Fibroblast of mammary gland (primary cell): ENCODE data around the gene SMARCD2.

Source experiments
- DNase-seq: peaks from one replicate; pipeline ENCODE4 v3.0.0-alpha.2; 2010; ENCODE audit warnings: low read depth
- H3K4me3 ChIP-seq: 2 replicates; pipeline ENCODE4 v1.5.1; 2011; ENCODE audit warnings: low read depth, mild to moderate bottlenecking, low read length, moderate library complexity; ENCODE audit not compliant: control insufficient read depth
- TF ChIP-seq, protein P1 (sequence below): conservative IDR thresholded peaks from 2 replicates; pipeline ENCODE4 v1.5.1; 2011; ENCODE audit warnings: low read depth, low read length, inconsistent platforms; ENCODE audit not compliant: control insufficient read depth, insufficient read depth

Gene SMARCD2

DNA sequence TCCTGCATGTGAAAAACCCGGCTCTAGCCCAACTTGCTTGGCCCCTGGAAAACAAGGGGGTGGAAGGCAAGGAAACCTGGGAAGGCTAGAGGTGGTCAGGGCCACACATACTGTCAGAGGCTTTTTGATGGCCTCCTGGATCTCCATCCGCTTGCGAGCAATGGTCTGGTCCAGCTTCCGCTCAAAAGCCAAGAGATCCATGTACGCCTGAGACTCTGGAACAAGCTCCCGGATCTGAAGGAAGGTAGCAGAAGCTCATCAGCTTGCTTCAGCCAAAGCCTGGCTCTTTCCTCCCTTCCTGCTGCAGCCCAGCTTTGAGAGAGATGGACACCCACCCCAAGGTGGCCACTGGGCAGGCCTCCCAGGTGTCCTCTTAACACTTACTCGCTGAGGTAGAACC lies 5.7 kb downstream of the SMARCD2 start:
- no peak overlapping the region for H3K4me3 ChIP-seq
- TF ChIP-seq, protein P1, sequence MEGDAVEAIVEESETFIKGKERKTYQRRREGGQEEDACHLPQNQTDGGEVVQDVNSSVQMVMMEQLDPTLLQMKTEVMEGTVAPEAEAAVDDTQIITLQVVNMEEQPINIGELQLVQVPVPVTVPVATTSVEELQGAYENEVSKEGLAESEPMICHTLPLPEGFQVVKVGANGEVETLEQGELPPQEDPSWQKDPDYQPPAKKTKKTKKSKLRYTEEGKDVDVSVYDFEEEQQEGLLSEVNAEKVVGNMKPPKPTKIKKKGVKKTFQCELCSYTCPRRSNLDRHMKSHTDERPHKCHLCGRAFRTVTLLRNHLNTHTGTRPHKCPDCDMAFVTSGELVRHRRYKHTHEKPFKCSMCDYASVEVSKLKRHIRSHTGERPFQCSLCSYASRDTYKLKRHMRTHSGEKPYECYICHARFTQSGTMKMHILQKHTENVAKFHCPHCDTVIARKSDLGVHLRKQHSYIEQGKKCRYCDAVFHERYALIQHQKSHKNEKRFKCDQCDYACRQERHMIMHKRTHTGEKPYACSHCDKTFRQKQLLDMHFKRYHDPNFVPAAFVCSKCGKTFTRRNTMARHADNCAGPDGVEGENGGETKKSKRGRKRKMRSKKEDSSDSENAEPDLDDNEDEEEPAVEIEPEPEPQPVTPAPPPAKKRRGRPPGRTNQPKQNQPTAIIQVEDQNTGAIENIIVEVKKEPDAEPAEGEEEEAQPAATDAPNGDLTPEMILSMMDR, result no peak
- no peak for DNase-seq

DNA sequence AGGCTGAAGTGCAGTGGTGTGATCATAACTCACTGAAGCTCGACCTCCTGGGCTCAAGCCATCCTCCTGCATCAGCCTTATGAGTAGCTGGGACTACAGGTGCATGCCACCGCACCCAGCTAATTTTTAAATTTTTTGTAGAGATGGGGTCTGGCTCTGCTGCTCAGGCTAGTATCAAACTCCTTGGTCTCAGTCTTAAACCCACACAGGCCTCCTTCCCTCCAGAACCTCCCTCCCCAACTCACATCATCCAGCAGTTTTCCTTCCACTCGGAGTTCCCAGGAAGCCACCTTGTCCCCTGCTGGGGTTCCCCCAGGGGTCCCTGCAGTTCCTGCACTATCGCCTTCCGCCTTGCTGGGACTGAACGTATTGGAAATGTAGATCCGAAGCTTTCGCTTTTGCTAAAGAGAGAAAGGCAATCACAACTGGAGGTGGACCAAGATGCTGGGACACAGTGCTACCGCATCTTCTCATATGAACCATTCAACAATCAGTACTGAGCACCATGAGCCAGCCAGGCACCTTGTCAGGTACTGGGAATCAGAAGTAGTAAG lies 7.2 kb downstream of the SMARCD2 start:
- TF ChIP-seq, protein P1, result no peak
- DNase-seq, result no peak
- H3K4me3 ChIP-seq, result no peak overlapping the region

DNA sequence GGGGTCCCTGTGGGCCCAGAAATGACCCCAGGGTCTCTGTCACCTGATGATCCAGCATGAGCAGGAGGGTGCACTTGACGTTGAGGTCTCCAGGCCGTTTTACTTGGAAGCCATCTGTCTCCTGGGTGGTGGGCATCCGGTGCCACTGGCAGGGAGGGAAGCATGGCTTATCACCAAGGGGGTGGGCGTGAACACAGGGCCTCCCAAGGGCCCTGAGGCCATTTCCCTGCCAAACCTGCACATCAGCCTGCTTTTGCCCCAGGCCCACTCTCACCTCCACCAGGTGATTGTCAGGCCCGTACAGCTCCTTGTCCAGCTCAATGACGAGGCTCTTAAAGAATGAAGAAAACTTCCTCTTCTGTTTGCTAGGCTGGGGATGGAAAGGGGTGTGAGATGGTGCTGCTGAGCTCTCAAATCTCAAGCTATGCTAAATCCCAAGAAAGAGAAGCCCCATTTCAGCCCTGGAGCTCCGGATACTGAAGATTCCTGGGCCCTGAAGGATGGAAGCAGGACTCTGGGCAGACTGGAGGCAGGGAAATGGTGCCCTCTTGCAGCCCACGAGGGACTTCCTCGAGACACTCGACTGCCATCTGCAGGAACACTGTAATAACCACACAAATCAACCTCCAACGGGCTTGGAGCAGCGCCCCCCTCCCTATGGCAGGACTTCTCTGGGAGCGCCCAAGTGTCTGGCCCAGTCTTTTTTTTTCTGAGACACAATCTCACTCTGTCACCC lies 7.9 kb downstream of the SMARCD2 start:
- DNase-seq, result peak; percentile 87
- TF ChIP-seq, protein P1, result peak; percentile 69

DNA sequence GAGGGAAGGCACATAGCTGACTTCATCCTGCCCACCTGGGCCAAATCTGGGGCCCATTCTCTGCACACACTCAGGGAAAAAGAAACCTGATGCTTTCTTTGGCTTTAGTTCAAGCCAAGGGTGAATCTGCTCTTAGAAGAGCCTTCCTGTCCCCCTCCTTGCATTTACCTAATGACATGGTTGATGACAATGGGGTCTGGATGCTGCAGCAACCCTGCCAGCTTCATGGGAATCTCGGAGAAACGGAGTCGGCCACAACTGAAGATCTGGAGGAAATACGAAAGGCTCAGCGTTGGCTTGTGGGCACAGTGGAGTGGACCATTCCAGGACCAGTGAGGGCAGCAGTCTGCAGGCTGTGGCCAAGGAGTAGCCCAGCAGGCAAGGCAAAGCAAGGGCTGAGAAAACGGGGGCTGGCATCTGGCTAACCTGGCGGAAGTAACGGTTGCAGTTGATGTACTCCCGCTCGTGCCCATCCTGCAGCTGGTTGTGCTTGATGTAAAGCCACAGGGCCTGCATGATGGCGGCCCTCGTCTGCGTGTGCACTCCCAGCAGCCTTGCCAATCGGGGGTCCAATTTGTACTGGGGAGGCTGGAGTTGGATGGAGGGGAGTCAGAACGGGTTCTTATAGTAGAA lies 8.6 kb downstream of the SMARCD2 start:
- TF ChIP-seq, protein P1, result no peak
- H3K4me3 ChIP-seq, result no peak overlapping the region
- no peak for DNase-seq

More for the DNA sequence above, 7.9 kb downstream of the SMARCD2 start:
- H3K4me3 ChIP-seq, result no peak overlapping the region

DNA sequence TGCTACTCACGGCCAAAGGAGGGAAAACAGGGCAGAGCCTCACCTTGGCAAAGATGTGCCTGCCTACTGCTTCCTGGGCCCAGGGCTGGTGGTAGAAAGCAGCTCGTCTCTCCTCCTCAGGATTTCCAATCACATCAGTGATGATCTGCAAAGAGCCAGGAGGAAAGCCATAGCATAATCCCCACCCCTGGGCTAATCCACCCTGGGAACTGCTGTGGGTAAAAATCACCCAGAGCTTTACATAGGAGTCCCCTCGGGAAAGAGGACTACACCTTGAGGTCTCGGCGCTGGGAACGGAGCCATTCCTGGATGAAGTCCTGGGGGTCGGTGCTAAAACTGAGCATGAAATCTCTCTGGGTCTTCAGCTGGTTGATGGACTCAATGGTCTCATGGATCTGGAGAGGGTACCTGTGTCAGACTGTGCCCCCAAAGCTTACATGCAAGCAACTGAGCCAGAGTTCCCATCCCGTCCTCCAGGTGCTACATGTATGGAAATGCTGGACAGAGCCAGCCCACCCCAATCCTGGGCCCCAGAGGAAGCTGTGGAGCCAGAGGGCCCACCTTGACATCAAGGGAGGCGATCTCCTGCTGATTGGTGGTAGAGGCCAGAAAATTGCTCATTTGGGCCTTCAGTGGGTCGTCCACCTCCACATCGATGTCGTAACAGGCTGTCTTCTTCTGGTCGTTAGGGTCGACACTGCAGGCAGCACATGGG lies 9.3 kb downstream of the SMARCD2 start:
- H3K4me3 ChIP-seq, result no peak overlapping the region
- TF ChIP-seq, protein P1, result no peak
- no peak for DNase-seq

DNA sequence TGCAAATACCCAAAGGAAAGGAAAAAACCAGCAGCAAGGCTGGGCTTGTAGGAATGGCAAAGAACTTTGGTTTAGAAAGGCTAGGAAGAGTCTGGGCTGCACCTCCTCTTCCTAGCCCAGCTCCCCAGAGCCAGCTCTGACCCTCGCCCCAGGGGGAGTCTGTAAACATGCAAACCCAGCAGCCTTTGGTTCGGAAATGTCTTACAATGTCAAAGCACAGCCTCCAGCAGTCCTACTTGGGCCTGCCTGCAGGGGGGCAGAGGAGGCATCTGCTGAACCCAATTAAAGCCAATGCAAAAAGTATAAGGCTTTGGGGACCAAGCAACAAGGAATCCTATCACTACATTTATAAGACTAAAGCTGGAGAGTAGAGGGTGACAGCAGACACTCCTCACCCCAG lies 10.0 kb downstream of the SMARCD2 start:
- no peak for DNase-seq
- TF ChIP-seq, protein P1, result peak; percentile 1
- H3K4me3 ChIP-seq, result no peak overlapping the region
